ENCODE results near the gene SERPINA1.

SERPINA1 gene

DNA sequence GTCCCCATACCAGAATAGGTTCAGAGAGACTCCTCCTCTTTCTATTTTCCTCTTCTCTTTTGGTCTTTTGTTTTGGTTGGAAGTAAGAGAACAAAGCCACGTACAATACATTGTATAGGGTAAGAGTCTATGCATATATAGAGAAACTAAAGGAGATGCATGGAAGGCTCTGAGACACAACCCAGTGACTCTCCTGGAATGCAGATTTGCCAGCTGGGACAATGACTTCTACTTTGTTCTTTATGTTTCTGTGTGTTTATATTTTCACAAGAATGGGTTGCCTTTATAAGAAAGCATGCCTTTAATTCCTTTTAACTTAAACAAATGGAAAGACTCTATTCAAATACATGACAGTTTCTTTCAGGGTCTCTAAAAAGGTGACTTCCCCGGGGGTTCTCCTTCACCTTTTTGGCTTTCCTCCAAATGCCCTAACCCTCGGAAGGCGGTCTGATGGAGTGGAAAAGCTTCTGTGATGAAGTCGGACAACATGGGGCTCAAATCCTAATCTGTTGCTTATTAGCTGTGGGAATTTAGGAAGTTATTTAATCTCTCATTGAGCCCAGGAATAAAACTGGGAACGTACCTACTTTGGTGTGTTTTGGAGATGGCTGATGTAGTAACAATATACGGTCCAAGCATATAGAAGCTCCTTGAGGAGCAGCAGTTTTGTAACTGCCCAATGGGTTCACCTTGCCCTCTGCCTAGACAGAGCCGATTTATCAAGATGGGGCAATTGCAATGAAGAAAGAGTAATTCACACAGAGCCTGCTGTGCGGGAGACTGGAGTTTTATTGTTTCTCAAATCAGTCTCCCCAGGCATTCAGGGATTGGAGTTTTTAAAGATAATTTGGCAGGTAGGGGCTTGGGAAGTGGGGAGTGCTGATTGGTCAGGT is 9.1 kb upstream of the SERPINA1 start:
- DNase-seq (ENCODE audit: low spot score) = no peak

- no peak for DNase-seq (ENCODE audit: low spot score)
Measured at GRCh38 chr14:94396628-94397225, 8.3 kb upstream of the SERPINA1 start.

DNA sequence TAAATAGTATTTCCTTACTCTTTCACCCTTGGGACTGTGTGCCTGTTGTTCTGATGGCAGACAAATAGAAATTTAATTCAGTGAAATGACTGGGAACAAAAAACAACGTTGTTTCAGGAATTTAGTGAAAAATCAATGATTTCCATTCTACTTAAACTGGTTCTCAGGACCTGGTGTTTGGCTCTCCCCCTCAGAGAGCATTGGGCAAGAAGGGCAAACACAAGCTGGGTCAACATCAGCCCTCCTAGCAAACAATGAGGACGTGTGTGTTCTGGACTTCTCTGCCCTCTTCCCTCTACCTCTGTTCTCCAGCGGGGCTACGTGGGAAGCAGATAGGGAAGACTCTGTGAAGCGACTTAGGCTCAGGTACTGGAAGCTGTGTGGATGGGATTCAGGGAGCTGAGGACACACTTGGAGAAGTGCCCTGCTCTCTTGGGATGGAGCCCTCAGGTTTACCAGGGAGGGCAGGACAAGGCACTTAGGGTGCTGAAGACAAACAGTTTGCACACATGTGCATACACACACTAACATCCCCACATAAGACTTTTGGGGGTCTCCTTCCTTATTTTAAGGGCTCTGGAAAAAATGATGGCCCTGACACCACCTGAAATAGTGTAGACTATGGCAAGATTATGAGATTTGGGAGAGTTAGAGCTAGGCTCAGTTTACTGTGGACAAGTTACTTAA is 7.6 kb upstream of the SERPINA1 start:
- no peak for DNase-seq (ENCODE audit: low spot score)

GRCh38 chr14:94395282-94395887 is 7.0 kb upstream of the SERPINA1 start:
- DNase-seq (ENCODE audit: low spot score) = no peak

DNA sequence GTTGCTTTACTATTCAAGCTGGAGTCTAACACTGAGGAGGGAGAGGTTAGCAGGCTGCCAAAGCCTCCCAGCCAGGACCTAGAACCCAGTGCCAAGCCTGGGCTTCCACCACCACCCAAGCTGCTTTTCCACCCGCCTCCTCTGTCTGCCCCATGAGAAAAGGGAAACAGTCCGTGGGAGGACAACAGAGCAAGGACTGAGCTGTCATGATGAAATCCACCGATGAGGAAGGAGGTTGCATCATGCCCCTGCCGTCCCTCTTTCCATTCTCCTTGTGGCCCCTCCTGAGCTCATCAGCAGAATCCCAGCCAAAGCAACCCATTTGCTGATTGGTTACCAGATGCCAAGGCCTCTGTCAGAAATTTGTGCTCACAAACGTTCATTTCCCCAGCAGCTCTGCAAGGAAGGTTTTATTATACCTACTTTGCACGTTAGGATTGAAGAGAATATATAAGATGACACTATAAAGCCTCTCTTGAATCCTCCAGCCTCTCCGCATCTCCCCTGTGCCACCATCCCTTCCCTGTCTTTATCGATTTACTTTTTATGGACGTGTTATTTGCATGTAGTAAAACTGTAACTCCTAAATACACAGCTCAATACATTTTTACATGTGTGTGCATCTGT is 6.3 kb upstream of the SERPINA1 start:
- no peak for DNase-seq (ENCODE audit: low spot score)

GRCh38 chr14:94394025-94394493 is 5.7 kb upstream of the SERPINA1 start:
- no peak for DNase-seq (ENCODE audit: low spot score)

DNA sequence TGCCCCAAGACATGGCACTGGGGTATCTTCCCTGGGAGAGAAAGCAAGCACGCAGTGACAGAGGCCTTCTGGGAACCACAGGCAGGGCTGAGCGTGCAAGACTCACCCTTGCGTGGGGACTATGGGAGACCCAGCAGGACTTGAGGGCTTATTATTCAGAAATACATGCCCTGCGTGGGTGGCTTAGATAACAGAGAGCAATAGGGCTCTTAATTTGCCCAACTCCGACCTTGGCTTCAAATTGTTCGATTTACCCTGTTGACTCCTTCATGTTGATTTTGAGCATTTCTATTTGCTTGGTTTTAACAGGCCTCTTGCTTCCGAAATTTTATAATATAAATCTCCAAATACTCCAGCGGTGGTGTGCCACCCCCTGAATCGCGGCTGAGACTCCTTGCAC is 5.1 kb upstream of the SERPINA1 start:
- DNase-seq (ENCODE audit: low spot score) = no peak

GRCh38 chr14:94392510-94392935 is 4.1 kb upstream of the SERPINA1 start:
- DNase-seq (ENCODE audit: low spot score) = no peak

GRCh38 chr14:94391281-94391975 is 3.0 kb upstream of the SERPINA1 start:
- no peak for DNase-seq (ENCODE audit: low spot score)

DNA sequence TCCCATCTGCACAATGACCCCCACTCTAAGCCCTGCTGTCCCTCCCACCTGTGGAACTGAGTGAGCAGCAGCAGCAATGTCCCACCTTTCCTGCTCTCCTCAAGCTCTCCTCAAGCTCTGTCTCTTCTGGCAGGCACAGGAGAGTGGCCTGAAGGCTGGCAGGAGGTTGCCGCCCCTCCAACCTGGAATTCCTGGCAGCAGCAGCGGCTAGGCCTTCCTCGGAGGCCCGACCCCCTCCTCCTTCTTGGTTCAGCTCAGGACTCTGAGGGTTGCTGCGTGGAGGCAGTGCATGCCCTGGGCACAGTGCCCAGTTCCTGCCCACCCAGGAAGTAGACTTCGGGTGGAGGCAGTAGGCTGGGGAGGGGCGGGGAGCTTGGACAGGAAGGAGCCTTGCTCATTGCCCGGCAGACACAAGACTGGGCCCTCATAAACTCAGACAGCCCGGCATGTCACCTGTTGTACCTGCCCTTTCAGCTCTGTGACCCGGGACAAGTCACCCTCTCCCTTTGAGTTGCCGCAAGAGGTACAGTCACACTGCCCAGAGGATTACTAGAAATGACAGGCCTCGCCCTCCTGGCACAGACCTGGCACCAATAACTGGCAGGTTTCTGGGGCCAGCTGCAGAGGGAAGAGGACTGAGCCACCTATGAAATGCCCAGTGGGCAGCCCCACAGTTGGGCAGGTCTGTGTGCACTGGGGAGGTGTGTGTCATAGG is 2.1 kb upstream of the SERPINA1 start:
- no peak for DNase-seq (ENCODE audit: low spot score)

DNA sequence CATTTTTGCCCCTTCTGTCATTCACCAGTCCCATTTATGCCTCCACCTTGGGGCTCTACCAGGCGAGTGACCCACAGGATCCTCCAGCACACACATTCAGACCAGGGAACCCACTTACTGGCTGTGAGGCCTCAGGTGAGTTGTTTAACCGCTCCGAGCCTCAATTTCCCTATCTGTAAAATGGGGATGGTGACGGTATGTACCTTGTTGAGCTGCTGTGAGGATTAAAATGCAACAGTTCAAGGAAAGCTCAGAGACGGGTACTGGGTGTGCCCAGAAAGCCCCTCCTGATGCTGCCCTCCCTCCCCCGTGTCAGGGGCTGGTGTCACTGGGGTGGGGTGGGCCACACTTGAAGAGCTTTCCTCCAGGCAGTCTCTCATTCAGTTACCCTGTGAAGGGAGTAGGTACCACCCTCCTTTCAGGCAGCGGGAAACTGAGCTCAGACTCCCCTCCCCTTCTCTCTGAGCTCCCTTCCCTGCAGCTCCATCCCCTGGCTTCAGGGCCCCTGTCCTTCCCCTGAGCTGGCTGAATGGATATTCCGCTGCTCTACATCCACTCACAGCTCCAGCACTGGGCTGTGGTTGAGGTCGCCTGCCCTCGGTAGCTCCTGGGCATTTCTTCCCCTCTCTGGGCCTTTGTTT is 1.4 kb upstream of the SERPINA1 start:
- no peak for DNase-seq (ENCODE audit: low spot score)

GRCh38 chr14:94389104-94389469 is 685 bp upstream of the SERPINA1 start:
- no peak for DNase-seq (ENCODE audit: low spot score)

DNA sequence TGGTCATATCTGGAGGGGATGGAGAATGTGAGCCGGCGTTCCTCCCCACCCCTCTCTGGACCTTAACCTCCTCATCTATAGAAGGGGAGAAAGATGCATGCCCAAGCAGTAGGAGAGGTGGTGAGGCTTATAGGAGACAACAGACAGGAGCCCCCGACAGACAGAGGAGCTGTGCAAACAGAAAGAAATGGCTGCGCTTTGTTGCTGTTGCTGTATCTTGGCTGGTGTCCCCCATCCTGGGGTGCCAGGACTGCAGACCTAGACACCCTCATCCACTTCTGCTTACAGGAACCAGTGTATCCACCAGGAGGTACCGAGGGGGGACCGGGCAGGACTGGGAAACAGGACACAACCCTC is 397 bp downstream of the SERPINA1 start:
- DNase-seq (ENCODE audit: low spot score) = no peak

GRCh38 chr14:94387051-94388026 is 1.1 kb downstream of the SERPINA1 start:
- no peak for DNase-seq (ENCODE audit: low spot score)

- DNase-seq (ENCODE audit: low spot score) = no peak
Measured at GRCh38 chr14:94386085-94387031, 2.0 kb downstream of the SERPINA1 start.

DNA sequence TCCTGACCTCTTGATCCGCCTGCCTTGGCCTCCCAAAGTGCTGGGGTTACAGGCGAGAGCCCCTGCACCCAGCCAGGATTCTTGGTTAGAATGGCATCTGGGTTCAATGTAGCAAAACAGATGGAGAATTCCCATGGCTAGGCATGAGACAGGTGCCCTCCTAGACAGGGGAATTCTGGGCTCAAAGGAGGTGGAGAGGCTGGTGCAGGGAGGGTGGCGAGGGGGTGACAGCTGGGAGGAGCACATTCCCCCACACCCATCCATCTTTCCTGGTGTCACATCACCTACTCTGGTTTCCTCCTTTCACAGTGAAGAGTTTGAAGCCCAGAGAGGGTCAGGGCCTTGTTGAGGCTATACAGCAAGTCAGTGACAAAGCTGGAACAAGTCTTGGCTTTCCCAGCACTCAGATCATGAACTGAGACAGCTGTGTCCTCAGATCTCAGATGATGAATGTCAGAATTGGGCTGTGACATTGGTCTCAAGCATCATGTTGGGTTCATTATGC is 2.8 kb downstream of the SERPINA1 start:
- no peak for DNase-seq (ENCODE audit: low spot score)

DNA sequence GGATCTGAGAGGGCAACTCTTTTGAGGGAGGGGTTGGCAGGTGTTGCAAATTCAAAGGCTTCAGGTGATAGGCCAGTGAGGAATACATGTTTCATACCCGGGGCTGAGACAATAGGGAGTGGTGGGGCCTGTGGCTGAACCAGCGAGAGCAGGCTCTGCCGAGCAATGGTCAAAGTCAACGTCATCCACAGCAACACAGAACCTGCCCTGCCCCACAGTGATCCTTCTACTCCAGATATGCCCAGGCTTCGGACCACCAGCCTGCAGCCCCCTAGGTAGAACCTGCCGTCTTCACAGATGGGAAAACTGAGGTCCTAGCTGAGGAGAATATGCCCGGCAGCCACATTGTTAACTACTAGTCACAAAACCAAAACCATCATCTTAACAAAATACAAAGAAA is 4.1 kb downstream of the SERPINA1 start:
- no peak for DNase-seq (ENCODE audit: low spot score)

DNA sequence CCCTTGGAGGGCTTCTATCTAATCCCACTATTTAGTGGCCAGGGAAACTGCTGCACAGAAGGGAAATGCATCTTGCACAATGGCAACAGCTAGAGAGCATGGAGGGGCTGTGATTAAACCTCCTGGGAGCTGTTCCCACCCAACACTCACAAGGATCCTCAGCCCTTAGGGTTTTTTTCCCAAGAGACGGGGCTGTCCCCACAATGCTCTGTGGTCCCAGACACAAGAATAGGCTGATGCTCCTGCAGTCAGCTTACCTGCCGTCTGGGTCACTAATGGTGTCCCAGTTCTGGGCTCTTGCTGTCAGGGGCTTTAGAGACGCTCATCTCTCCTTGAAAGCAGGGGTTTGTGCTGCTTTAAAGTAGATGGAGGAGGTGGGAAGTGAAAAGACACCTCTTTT is 4.6 kb downstream of the SERPINA1 start:
- no peak for DNase-seq (ENCODE audit: low spot score)
